ENCODE data around the gene ARHGEF3. TPM values are rescaled to one million over a fixed set of nuclear protein-coding genes. Genes with fewer than 3 reads are reported as not detected.

Gene ARHGEF3
- total RNA-seq, 1 donor from 2014 or later = 16.5 TPM

DNA sequence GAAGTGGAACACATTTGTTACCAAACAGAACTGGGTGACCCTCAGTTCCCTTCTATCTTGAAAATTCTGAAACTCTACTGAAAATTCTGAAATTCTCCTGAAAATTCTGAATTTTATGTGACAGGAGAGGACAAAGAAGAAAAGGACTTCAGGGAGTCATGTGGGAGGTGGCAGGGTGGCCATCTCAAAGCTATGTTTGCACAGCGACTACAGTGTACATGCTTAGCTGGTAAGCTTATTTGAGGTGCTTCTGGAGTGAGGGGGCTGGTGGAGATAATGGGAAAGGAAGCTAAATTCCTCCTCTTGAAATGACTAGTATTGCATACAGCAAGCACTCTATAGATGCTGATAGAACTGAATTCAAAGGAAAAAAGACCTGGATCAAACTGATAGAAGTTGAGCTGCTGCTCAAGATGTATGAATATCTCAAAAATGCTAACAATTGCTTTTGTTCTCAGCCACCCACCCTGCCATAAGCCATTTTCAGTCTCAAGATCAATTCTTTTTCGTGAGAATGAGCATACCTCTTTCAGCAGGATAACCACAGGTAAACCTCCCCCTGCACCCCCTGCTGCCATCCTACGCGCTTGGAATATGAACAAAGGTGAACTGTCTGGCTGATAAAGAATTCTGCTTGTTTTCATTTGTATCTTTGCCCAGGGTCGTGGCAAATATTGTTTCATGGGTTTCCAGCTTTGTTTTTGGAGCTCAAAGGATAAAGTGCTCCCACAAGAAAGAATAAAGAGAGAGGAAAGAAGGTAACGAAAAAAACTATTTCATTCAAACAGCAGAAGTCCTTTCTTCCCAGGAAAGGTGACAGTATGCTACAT lies 16.6 kb upstream of the ARHGEF3 start:
- no peaks in the 10 kb centered on the region for H3K9me3 ChIP-seq (replicated peaks)
- no peaks in the 10 kb centered on the region for H3K27me3 ChIP-seq (ENCODE audit: low read depth)
- no peak for DNase-seq
- H3K27ac ChIP-seq (replicated peaks) = no peak overlapping the region
- TF ChIP-seq CTCF (IDR thresholded peaks at IDR 0.05; ENCODE audit: borderline replicate concordance) = no peak
- intact Hi-C loops (cut with micrococcal nuclease) = no loop called here
- H3K4me3 ChIP-seq = no peak overlapping the region
- peaks cover 13% of the 10 kb centered on the region for H3K4me1 ChIP-seq
- no peaks in the 10 kb centered on the region for H3K36me3 ChIP-seq

- H3K4me1 ChIP-seq = peaks cover 16% of the 10 kb centered on the region
- no peak overlapping the region for H3K4me3 ChIP-seq
- intact Hi-C loops (cut with micrococcal nuclease) = no loop called here
- DNase-seq = no peak
- no peaks in the 10 kb centered on the region for H3K36me3 ChIP-seq
- H3K27me3 ChIP-seq (ENCODE audit: low read depth) = no peaks in the 10 kb centered on the region
- no peak overlapping the region for H3K27ac ChIP-seq (replicated peaks)
- no peaks in the 10 kb centered on the region for H3K9me3 ChIP-seq (replicated peaks)
- no peak for TF ChIP-seq CTCF (IDR thresholded peaks at IDR 0.05; ENCODE audit: borderline replicate concordance)
These were observed 15.9 kb upstream of the ARHGEF3 start for GRCh38 chr3:56817646-56818045.

GRCh38 chr3:56816061-56816460 lies 14.3 kb upstream of the ARHGEF3 start:
- intact Hi-C loops (cut with micrococcal nuclease) = no loop called here
- no peak for TF ChIP-seq CTCF (IDR thresholded peaks at IDR 0.05; ENCODE audit: borderline replicate concordance)
- no peaks in the 10 kb centered on the region for H3K9me3 ChIP-seq (replicated peaks)
- H3K27ac ChIP-seq (replicated peaks) = no peak overlapping the region
- no peaks in the 10 kb centered on the region for H3K27me3 ChIP-seq (ENCODE audit: low read depth)
- DNase-seq = no peak
- H3K4me3 ChIP-seq = no peak overlapping the region
- peaks cover 21% of the 10 kb centered on the region for H3K4me1 ChIP-seq
- H3K36me3 ChIP-seq = no peaks in the 10 kb centered on the region

- Histone ChIP-seq H3K4me3 (no peak overlapping the region), H3K27ac (replicated peaks) (no peak overlapping the region), H3K9me3 (replicated peaks) (no peaks in the 10 kb centered on the region), H3K4me1 (peaks cover 21% of the 10 kb centered on the region), H3K27me3 (ENCODE audit: low read depth) (no peaks in the 10 kb centered on the region), H3K36me3 (no peaks in the 10 kb centered on the region)
- no peak for TF ChIP-seq CTCF (IDR thresholded peaks at IDR 0.05; ENCODE audit: borderline replicate concordance)
- intact Hi-C loops (cut with micrococcal nuclease) = no loop called here
- DNase-seq = no peak
These were observed 13.8 kb upstream of the ARHGEF3 start for GRCh38 chr3:56815589-56815988.

DNA sequence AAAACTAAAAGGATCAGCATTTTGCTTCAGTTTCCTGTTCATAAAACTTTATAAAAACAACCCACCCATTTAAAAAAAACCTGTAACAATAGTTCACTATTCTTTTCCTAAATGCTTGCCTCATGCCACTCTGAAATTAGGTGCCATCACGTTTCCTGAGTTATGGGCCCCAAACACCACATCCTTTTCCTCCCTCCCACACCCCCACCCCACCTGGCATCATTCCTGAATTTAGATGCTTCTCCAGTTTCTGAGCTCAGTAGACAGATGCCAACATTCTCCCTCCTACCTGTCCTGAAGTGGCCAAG lies 11.9 kb upstream of the ARHGEF3 start:
- peak overlapping the region; percentile 44 for H3K27ac ChIP-seq (replicated peaks)
- TF ChIP-seq CTCF (IDR thresholded peaks at IDR 0.05; ENCODE audit: borderline replicate concordance) = no peak
- intact Hi-C loops (cut with micrococcal nuclease) = no loop called here
- H3K27me3 ChIP-seq (ENCODE audit: low read depth) = no peaks in the 10 kb centered on the region
- no peak for DNase-seq
- peaks cover 21% of the 10 kb centered on the region for H3K4me1 ChIP-seq
- no peaks in the 10 kb centered on the region for H3K36me3 ChIP-seq
- no peaks in the 10 kb centered on the region for H3K9me3 ChIP-seq (replicated peaks)
- H3K4me3 ChIP-seq = no peak overlapping the region
